HG02840 (cell line): ENCODE data around the gene SLC16A11.
"Not testable (repeated sequence)": the region's sequence is repeated elsewhere in the genome, so short reads cannot be mapped to it uniquely, and the experiment has no call there.

Experiments
- ATAC-seq: cut with Tn5 transposase; IDR thresholded peaks from one replicate; pipeline ENCODE4 v1.9.1; 2021; ENCODE audit warnings: mild to moderate bottlenecking, moderate library complexity, moderate number of reproducible peaks; ENCODE audit not compliant: unreplicated experiment, low FRiP score

SLC16A11 gene

DNA sequence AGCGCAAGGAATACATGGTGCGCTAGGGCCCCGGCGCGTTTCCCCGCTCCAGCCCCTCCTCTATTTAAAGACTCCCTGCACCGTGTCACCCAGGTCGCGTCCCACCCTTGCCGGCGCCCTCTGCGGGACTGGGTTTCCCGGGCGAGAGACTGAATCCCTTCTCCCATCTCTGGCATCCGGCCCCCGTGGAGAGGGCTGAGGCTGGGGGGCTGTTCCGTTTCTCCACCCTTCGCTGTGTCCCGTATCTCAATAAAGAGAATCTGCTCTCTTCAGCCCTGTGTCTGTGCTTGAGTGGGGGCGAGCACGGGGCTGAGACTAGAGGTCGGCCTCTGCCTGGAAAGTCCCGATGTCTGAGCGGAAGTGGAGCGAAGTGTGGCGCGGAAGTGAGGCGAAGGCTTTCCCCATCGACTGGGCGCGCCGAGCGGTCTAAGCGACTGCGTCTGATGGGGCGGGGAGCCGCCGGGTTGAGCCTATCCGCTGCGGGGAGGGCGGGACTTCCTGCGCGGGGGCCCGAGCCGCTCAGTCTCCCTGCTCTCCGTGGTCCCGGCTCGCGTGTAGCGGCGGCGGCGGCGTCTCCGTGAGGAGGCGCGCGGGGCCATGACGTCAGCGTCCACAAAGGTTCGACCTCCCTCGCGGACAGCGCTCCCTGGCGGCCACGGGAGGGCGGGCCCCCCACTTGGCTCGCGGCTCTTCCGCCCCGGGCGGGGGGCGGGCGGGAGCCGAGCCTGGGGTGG, 29.5 kb downstream of the SLC16A11 start:
- ATAC-seq, result peak; percentile 80

DNA sequence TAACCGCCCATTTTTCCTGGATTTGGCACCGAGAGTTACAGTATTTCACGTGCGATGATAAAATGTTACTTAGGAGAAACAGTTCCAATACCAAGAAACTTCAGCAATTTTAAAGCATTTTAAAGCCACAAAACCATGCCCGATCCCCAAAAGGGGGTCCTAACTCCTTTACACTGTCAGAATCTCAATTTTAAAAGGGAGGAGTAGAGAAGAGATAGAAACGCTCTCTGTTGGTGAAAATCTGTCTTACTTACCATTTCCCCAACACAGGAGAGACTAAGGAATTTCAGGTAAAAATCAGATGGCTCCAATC, 32.0 kb downstream of the SLC16A11 start:
- ATAC-seq, result no peak

- no peak for ATAC-seq
Observed at GRCh38 chr17:7011415-7011814, 32.5 kb downstream of the SLC16A11 start.

DNA sequence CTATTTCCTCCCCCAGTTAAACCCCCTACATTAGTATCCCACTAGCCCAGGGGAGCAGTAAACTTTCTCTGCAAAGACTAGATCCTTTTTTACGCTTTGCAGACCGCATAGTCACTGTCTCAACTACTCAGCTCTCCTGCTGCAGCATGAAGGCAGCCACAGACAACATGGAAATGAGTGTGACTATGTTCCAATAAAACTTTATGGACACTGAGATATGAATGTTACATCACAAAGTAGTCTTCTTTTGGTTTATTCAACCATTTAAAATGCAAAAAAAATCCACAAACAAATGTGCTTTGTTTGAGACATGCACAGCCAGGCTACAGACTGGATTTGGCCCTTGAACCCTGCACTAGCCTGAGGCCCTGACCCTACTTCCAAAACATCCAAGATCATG, 33.4 kb downstream of the SLC16A11 start:
- no peak for ATAC-seq

DNA sequence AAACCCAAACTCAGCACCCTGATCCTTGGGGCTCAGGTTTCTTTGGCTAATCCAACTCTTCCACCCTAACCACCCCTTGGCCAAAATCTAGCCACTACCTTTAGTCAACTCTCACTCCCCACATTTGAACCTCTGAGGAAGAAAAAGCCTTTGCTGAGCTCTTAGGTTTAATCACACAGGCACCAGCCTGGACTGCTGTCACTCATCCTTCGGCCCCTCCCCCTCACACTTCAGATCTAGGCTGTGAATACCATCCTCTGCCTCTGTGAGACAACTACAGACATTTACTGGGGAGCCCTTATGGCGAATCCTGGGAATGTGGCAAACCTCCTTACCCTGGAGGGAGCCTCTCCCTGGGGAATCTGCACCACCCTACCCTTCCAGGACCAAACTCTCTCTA, 36.7 kb downstream of the SLC16A11 start:
- ATAC-seq, result no peak

DNA sequence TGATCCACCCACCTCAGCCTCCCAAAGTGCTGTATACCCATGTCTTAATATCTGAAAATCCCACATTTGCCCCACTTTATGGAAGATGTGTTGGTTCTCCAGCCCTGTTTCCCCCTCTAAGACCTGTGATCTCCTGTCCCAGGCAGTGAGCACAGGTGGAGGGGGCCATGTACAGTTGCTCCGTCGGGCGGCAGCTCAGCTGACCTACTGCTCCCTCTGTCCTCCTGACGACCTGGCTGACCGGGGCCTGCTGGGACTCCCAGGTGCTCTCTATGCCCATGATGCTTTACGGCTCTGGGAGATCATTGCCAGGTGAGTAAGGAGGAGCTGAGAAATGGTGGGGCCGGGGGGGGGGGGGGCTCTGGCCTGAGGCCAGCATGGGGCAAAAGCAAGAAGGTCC, 38.2 kb downstream of the SLC16A11 start:
- ATAC-seq, result no peak

DNA sequence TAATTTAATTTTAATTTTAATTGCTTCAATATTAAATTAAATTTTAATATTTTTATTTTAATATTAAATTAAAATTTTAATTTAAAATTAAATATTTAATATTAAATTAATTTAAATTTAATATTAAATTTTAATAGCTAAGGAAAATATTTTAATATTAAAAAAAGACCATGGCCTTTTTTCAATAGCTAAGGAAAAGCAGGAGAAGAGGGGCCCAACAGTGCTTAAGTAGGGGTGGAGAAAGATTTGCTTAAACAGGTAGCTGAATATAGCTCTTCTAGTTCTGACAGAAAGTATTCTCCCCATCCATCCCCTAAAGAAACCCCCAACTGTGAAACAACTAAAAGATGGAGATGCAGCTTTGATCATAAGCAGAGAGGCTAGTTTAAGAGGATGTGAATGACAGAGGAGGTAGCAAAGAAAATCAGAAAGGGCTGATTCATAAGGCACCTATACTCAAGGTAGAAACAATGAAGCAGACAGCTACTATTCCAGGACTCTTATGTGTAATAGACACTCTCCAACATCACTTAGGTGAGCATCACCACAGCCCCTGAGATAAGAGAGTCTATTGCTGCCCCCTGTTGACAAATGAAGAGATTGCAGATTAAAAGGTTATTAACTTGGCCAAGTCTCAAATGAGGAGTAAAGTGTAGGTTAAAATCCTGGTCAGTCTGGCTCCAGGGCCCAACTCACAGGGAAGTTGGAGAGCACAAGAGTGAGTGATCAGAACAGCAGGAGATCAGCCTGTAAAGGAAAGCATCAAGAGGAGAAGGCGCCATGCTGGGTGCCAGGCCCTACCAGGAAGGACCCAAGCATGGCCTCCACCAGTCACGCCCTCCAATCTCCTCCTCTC, 39.3 kb downstream of the SLC16A11 start:
- no peak for ATAC-seq

- no peak for ATAC-seq
Observed at GRCh38 chr17:7003745-7004144, 40.1 kb downstream of the SLC16A11 start.

DNA sequence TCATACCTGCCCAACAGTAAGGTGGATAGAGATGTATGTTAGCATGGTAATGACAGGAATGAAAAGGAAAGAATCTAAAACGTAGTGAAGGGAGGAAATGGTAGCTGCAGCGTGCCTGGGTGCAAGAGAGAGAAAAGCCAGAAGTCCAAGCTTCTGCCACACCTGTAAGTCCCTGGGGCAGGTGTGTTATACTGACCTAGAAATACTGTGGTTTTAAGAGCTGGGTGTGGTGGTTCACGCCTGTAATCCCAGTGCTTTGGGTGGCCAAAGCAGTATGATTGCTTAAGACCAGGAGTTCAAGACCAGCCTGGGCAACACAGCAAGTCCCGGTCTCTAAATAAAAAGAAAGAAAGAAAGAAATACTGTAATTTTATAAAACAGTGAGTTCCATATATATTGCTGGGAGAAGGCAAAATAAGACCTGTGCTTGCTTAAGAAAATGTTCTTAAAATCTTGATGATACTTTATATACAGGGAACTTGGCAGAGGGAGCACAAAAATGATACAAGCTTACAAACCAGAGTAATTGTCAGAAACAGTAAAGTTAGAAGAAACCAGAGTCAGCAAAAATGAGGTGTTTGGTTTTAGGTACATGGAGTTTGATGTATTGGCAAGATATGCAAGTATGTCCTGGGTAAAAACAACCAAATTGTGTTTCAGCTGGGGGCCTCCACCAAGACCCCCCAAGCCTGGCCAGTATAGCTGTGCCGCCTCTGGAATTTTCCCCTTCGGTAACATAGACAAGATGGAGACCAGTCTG, 41.4 kb downstream of the SLC16A11 start:
- ATAC-seq, result no peak

DNA sequence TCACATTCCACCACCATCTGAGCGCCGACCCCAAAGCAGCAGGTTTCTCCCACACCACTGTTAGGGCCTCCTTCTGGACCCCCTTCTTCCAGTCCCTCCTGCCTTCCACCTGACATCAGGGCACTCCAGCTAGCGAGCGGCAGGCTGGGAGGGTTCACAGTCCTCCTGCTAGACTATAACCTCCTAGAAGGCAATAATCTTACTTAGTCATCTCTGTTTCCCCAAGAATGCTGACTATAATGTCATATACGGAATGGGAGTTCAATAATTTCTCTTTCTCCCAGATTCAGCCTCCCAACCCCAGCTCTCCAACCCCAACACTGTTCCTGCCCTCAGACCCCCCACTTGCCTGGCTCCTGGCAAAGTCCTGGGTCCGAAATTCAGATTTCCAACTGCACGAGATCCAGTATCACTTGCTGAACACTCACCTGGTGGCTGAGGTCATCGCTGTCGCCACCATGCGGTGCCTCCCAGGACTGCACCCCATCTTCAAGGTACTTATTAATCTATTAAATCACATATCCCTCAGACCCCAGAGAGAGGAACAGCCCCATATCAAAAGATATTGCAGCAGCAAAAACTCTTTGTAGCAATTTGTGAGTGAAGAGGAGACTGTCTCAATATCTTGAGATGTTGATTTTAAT, 42.5 kb downstream of the SLC16A11 start:
- ATAC-seq, result no peak

GRCh38 chr17:6998855-6999508, 44.9 kb downstream of the SLC16A11 start:
- no peak for ATAC-seq

DNA sequence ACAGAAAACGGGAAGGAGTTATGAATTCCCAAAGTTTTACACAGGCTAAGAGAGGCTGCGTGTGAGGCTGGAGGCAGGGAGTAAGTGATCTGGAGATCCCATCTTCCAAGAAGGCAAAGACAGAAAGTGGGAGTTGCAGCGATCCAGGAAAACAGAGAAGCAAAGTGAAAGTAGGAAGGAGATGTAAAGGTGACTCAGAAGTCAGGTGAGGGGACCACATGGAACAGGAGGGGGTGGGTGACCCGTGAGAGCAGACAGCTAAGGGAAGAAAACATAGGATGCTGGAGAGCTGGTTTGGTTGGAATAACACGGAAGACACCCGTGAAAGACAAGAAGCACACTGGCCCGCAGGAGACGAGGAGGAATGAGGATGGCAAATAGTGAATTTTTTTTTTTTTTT, 46.7 kb downstream of the SLC16A11 start:
- ATAC-seq, result no peak

GRCh38 chr17:6996256-6997011, 47.5 kb downstream of the SLC16A11 start:
- ATAC-seq, result no peak

GRCh38 chr17:6995500-6996255, 48.2 kb downstream of the SLC16A11 start, which contains the start of gene ALOX12:
TSS of gene ALOX12 (plus strand) at chr17:6996049. CDS start at chr17:6996118, 69 bp downstream.
- ATAC-seq, result no peak

DNA sequence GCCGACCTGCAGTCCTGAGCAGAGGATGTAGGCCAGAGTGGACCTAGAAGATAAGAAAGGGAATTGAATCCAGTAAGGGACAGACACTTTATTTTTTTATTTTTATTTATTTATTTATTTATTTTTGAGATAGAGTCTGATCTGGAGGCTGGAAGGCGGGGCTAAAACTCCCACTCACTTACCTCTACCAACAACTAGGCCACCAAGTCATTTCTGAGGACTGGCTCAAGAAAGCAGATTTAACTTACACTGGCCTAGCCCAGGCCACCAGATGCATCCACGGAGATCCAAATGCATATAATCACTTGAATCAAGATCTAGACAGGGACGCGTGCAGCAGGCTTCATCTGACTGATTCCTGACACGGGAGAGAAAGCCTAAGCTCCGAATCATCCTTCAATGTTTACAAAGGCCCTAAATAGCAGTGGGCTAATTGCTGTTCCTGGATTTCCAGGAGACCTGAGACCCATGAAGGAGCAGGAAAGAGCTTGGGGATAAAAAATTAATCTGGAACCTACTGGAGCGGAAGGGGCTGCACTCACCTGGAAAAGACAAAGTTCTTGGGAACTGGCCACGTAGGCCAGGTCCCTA, 49.1 kb downstream of the SLC16A11 start:
- ATAC-seq, result no peak

DNA sequence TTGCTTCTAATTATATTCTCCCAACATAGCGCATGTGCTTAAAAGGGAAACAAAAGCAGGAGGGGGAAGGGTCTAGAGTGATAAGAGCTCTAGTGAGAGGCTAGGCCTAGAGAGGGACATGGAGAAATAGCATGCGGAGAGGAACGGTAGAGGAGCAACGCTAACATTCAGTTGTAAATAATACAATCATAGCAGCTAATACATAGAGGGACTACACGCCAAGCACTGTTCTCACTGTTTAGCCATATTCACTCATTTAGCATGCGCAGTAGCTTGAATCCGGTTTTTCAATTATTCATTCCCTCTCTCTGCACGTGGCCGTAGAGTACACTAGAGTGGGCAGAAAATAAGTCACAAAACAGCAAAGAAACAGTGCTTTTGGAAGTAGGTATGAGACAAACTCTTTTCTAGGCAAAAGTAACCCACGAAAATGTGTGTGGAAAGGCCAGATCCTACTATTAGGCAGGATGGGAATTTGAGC, 49.7 kb downstream of the SLC16A11 start:
- no peak for ATAC-seq

- ATAC-seq, result not testable (repeated sequence)
Observed at GRCh38 chr17:6993613-6994056, 50.3 kb downstream of the SLC16A11 start.
